ENCODE measurements around the gene BMAL1.
"Not testable (repeated sequence)": the region's sequence is repeated elsewhere in the genome, so short reads cannot be mapped to it uniquely, and the experiment has no call there.

BMAL1 gene

DNA sequence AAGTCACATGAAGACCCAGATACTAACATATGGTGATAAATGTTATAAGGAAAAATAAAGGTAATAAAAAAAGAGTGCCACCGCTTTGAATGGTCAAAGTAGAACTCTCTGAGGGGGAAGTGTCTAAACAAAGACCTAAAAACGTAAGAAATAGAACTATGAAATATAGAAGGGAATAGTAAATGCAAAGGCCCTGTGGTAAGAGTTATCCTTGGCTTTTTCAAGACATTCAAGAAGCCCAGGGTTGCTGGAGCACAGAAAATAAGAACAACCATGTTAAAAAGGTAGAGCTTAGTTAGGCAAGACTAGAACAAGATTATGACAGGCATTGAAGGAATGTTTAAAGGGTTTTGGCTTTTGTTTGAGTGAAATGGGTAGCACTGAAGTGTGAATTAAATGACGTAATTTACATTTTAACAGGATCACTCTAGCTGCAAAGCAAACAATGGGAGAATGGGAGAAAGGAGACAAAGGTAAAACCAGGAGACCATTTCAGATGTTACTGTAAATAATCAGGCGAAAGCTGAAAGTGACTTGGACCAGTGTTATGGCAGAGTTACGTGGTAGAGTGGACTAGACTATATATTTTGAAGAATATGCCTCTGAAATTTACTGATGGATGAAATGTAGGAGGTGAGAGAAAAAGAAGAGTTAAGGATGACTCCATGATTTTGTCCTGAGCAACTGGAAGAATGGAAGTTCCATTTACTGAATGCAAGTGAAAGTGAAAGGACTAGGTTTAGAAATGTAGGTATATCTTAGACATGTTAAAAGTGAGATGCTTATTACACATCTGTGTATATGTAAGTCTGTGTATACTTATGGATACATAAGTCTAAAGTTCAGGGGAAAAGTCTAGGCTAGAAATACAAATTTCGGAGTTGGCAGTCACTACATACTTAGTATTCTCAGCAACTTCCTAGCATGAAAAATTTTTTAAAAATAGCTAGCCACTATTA is 156.9 kb downstream of the BMAL1 start:
- no peaks in the 10 kb centered on the region for H3K27me3 ChIP-seq (ENCODE audit: low read depth, low read length)
- H3K27ac ChIP-seq (ENCODE audit: low read length): no peak overlapping the region
- H3K4me3 ChIP-seq (ENCODE audit: low read depth in 1 of 2, low read length in 2 of 2): no peak overlapping the region
- H3K9me3 ChIP-seq (ENCODE audit: control insufficient read depth in 1 of 2, low read length in 2 of 2): no peaks in the 10 kb centered on the region
- no peaks in the 10 kb centered on the region for H3K4me1 ChIP-seq (ENCODE audit: control insufficient read depth in 1 of 2, insufficient read depth in 2 of 2, low read length in 2 of 2)
- H3K36me3 ChIP-seq (ENCODE audit: control insufficient read depth in 1 of 2, insufficient read depth in 2 of 2, low read length in 2 of 2): peaks cover 0 to 3% of the 10 kb centered on the region in 2 donors

GRCh38 chr11:13436836-13437235 is 159.2 kb downstream of the BMAL1 start:
- not testable (repeated sequence) for H3K27me3 ChIP-seq (ENCODE audit: low read depth, low read length)

More at GRCh38 chr11:13436836-13437235, 159.2 kb downstream of the BMAL1 start:
- not testable (repeated sequence) for H3K27ac ChIP-seq (ENCODE audit: low read length); H3K36me3 ChIP-seq (ENCODE audit: control insufficient read depth in 1 of 2, insufficient read depth in 2 of 2, low read length in 2 of 2); H3K4me3 ChIP-seq (ENCODE audit: low read depth in 1 of 2, low read length in 2 of 2); H3K9me3 ChIP-seq (ENCODE audit: control insufficient read depth in 1 of 2, low read length in 2 of 2); H3K4me1 ChIP-seq (ENCODE audit: control insufficient read depth in 1 of 2, insufficient read depth in 2 of 2, low read length in 2 of 2)
